ENCODE data around the gene ZER1.

ZER1 gene

DNA sequence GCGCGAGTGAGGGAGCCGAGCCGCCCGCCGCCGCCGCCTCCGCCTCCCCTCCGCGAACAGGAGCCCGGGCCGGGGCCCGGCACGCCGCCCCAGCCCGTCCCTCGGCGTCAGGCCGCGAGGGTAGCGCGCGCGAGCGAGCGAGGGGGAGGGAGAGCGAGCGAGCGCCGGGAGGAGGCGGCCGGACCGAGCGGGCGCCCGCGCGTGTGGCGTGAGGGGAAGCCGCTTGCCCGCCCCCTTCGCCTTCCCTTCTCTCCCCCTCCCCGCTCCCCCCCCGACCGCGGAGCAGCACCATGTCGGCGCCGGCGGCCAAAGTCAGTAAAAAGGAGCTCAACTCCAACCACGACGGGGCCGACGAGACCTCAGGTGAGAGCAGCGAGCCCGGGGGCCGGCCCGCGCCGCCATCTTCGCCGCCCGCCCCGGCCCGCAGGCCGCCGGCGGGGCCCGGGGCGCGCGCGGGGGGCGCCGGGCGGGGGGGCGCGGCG lies 82.4 kb downstream of the ZER1 start:
- no peak for DNase-seq

DNA sequence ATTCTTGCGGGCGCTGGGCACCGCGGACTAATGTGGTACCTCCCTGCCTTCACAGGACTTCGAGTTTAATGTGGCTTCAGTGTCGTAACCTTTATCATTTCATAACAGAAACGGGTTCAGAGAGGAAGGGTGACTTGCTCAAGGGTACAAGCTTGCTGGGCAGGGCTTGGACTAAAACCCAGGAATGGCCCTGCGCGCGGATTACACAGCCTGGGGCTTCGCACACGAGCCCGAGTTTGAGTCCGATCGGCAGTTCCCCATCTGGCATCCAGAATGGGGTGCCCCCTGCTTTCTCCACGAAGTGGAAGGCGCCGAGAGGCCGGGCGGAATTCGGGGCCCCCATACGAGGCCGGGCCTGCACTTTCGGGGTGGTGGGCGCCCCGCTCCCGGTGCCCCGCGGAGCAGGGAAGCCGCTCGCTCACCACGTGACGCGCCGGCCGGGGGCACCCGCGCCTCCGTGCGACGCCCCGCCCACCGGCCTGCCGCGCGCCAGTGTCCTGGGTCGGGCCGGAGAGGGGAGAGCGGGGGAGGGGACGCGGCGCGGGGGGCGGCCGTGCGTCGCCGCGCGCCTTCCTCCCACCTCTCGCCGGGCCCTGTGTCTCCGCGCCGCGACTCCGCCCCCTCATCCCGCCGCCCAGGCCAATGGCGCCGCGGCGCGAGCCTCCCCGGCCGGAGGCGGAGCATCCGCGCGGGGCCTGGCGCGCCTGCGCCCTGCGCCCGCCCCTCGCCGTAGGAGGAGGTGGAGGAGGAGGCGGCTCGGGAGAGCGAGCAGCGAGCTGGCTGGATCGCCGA lies 83.0 kb downstream of the ZER1 start, which contains the start of gene SET:
SET (plus strand) TSS at position 722 of the 792 bp plus-strand sequence. CDS start 361 bp downstream, outside the sequence.
- DNase-seq, result peak; percentile 93 to 94

DNA sequence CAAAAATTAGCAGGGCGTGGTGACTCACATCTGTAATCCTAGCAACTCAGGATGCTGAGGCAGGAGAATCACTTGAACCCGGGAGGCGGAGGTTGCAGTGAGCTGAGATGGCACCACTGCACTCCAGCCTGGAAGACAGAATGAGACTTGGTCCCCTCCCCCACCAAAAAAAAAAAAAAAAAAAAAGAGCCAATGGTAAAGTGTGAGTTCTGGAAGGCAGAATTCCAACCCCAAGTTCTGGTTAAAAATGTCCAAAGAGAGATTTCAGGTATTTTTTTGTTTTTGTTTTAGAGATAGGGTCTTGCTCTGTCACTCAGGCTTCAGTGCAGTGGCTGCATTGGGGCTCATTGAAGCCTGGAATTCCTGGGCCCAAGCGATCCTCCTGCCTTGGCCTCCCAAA lies 84.3 kb downstream of the ZER1 start:
- DNase-seq, result no peak

DNA sequence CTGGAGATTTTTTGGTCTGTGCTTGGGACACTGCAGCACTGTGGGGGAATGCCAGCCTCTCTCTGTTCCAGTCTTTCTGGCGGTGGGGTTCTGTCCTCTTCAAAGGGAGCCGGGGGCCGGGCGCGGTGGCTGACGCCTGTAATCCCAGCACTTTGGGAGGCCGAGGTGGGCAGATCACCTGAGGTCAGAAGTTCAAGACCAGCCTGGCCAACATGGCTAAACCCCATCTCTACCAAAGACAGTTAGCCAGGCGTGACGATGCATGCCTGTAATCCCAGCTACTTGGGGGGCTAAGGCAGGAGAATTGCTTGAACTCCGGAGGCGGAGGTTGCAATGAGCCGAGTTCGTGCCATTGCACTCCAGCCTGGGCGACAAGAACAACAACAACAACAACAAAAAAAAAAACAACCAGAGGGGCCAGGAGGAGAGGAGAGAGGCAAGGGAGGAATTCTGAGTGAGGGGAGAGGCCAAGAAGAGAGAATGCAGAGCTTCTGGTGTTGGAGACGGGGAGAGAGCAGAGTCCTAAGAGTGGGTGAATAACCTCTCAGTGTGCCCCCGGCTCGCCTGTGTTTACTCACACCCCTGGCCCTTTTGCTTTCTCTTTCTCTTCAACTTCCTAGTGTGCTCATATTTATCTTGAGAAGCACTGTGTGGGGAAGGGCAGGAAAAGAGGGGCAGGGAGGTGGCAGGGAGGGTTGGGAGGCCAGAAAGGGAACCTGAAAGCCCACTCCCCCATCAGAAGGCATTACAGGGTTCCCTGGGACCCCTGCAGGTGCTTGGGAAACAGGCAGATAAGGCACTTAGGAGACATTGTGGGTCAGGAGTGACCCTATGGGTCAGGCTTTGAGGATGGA lies 85.9 kb downstream of the ZER1 start:
- peak; percentile 36 to 62 for DNase-seq

DNA sequence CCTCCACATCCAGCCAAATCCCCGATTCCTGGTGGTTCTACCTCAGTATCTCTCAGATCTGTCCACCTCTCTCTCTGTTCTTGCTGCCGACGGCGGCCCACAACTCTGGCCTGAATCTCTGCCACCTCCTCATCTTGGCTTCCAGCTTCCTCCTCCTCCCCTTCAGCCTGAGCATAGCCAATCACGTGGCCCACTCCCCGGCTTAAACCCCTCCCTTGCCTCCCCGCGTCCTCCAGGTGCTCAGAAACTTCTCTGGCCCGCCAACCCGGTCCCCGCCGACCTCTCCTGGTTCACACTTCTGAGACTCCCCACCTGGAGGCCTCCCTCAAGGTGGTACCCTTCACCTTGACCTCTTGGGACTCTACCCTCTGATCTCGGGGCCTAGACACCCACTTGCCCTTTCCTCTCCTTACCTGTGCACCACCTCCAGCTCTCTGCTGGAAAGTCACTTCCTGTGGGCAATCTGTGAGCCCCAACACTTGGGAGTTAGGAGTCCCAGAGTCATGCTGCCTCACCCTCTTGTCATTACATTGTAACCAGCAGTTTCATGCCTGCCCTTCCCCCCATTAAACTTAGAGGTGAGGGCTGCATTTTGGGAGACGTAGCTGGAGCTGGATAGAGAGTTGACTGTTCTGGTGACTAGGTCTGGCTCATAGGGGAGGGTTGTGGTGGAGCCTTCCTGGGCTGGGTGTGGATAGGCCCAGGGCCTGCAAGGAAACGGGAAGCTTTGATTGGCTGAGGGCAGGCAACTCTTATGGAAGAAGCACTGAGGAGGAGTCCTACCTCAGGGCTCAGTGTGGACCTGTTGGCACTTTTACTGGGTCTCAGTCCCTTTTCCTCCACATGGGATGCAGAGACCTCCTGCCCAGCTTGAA lies 87.2 kb downstream of the ZER1 start:
- peak; percentile 80 for DNase-seq

DNA sequence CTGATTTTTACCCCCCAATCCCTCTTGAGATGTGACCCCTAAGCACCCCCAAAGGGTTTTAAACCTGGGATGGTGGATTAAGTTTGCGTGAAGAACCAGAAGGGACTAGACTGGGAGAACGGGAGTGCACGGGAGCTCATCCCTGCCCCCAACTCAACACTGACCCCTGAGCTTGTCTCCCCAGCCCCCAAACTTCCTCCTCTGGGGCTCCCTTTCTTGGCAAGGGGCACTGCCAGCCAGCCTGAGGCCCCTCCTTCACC lies 87.7 kb downstream of the ZER1 start:
- no peak for DNase-seq

DNA sequence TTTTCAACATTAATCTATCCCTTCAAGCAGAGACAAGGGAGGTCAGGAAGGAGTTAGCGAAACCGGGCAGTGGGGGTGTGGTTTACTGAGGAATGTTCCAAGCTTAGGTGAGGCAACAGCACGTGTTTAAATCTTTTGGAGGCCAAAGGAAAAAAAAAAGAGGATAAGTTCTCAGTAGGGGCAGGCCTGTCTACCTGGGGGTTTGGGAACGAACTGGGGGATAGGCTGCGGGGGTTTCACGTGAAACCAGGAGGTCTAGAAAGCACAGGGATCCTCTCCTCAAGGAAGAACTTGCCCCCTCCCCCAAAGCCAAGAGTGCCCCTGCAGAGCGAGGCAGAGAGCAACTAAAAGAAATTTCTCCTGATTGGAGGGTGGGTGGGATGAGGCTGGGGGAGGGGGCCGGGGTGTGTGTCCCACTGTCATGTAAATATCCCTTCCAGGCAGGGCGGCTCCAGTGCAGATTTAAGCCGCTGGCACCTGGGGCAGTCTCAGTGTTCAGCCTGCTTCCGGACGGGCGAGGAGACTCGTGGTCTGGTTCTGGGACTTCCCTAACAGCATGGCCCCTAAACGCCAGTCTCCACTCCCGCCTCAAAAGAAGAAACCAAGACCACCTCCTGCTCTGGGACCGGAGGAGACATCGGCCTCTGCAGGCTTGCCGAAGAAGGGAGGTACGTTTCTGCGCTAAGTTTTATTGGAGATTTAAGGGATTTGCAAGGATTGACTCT lies 88.2 kb downstream of the ZER1 start:
- DNase-seq, result peak; percentile 33 to 53
